ENCODE data around the gene PRKCH. TPM values are rescaled to one million over a fixed set of nuclear protein-coding genes. Genes with fewer than 3 reads are reported as not detected.

Gene PRKCH
- total RNA-seq, 2 experiments from 2014 or later, result 0.85 to 2.3 TPM

- POLR2A ChIA-PET, result interaction anchor here (2.8 to 6.7 kb wide), 3 partner anchors 8 to 13 kb away, joined by 20 to 49 read pairs (median 23); no protein-coding TSS in a partner anchor
Measured at GRCh38 chr14:61488417-61489401, 167.3 kb downstream of the PRKCH start.

DNA sequence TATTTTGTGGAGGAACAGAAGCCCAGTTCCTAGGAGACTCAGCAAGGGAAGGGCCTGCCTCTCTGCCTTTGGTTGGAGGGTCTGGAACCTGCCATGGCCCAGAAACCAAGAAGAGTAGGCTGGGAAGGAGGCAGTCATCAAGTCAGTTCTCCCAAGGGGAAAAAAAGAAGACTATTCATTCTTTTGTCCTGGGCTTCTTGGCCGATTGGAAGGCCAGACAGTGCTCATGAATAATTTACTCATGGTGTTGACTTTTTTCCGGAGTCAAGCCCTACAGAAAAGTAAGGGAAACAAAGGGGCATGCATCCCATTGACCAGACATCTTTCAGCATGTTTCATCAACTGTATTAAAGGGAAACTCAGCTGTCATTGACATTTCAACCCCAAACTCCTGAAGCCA is 168.1 kb downstream of the PRKCH start:
- no peaks in the 10 kb centered on the region for H4K20me1 ChIP-seq (ENCODE audit: insufficient read depth, low read length)
- POLR2A ChIA-PET, result interaction anchor here (1.5 to 6.7 kb wide), 4 partner anchors 9 to 23 kb away, joined by 3 to 49 read pairs (median 22); no protein-coding TSS in a partner anchor
- peaks cover 34% of the 10 kb centered on the region for H3K4me1 ChIP-seq (ENCODE audit: insufficient read depth, low read length, poor library complexity, severe bottlenecking)
- no TSS peak for BruUV-seq (replicated peaks)
- TF ChIP-seq CTCF (conservative IDR thresholded peaks at IDR 0.05; ENCODE audit: low read length) (no peak), EZH2phosphoT487 (IDR thresholded peaks at IDR 0.05; ENCODE audit: borderline replicate concordance, low read depth, low read length) (no peak)
- H2AFZ ChIP-seq (ENCODE audit: low read length), result no peak overlapping the region
- no peaks in the 10 kb centered on the region for H3K9me2 ChIP-seq (ENCODE audit: insufficient read depth, low read length)
- no peaks in the 10 kb centered on the region for H3K36me3 ChIP-seq (ENCODE audit: insufficient read depth, low read length)
- no peak for DNase-seq (ENCODE audit: low spot score)
- intact Hi-C loops (cut with micrococcal nuclease; ENCODE audit: unreplicated experiment), result no loop called here
- H3K27ac ChIP-seq (ENCODE audit: low read depth, low read length, poor library complexity, severe bottlenecking), result no peak overlapping the region
- H3K4me3 ChIP-seq (ENCODE audit: low read depth, low read length, poor library complexity, severe bottlenecking), result no peak overlapping the region
- H3K9me3 ChIP-seq (ENCODE audit: low read length), result no peaks in the 10 kb centered on the region
- H3K79me2 ChIP-seq (ENCODE audit: insufficient read depth, low read depth, low read length), result no peaks in the 10 kb centered on the region
- CTCF ChIA-PET (ENCODE audit: unreplicated experiment), result interaction anchor here (0.7 kb wide), 1 partner anchor 9 kb away, joined by 3 read pairs; no protein-coding TSS in a partner anchor
- no peak overlapping the region for H3K4me2 ChIP-seq (ENCODE audit: low read length)

More at GRCh38 chr14:61488417-61489401, 167.3 kb downstream of the PRKCH start:
- Histone ChIP-seq H3K27ac (ENCODE audit: low read depth, low read length, poor library complexity, severe bottlenecking) (no peak overlapping the region), H3K4me1 (ENCODE audit: insufficient read depth, low read length, poor library complexity, severe bottlenecking) (peaks cover 33% of the 10 kb centered on the region), H3K36me3 (ENCODE audit: insufficient read depth, low read length) (no peaks in the 10 kb centered on the region), H4K20me1 (ENCODE audit: insufficient read depth, low read length) (no peaks in the 10 kb centered on the region), H3K9me3 (ENCODE audit: low read length) (no peaks in the 10 kb centered on the region), H3K4me2 (ENCODE audit: low read length) (no peak overlapping the region), H3K9me2 (ENCODE audit: insufficient read depth, low read length) (no peaks in the 10 kb centered on the region), H3K79me2 (ENCODE audit: insufficient read depth, low read depth, low read length) (no peaks in the 10 kb centered on the region), H3K4me3 (ENCODE audit: low read depth, low read length, poor library complexity, severe bottlenecking) (no peak overlapping the region), H2AFZ (ENCODE audit: low read length) (no peak overlapping the region)
- no TSS peak for BruUV-seq (replicated peaks)
- CTCF ChIA-PET (ENCODE audit: unreplicated experiment), result interaction anchor here (0.7 kb wide), 1 partner anchor 8 kb away, joined by 3 read pairs; no protein-coding TSS in a partner anchor
- no peak for DNase-seq (ENCODE audit: low spot score)
- TF ChIP-seq EZH2phosphoT487 (IDR thresholded peaks at IDR 0.05; ENCODE audit: borderline replicate concordance, low read depth, low read length) (no peak), CTCF (conservative IDR thresholded peaks at IDR 0.05; ENCODE audit: low read length) (no peak)
- intact Hi-C loops (cut with micrococcal nuclease; ENCODE audit: unreplicated experiment), result no loop called here
